HG02678 (cell line): ENCODE measurements around the gene DMRT1.

Experiments
- ATAC-seq: cut with Tn5 transposase; IDR thresholded peaks from one replicate; pipeline ENCODE4 v1.9.1; 2021; ENCODE audit warnings: mild to moderate bottlenecking, moderate library complexity; ENCODE audit not compliant: unreplicated experiment

Gene DMRT1

DNA sequence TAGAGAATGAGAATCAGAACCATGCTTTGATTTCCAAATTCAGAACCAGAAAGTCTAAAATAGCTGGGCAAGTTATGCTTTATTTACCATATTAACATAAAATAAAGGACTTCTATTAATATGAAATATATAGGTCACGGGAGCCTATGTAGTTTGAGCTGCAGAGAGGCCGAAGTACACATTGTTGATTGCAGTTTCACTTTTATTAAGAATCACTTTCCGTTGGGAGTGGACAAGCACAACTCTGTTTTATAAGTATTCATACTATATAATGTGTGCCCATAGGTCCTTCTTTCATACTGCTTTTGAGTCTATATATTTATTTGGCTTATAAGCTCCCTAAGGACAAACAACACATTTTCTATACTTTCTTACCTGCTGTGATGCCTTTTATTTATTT is 76.2 kb downstream of the DMRT1 start:
- no peak for ATAC-seq

DNA sequence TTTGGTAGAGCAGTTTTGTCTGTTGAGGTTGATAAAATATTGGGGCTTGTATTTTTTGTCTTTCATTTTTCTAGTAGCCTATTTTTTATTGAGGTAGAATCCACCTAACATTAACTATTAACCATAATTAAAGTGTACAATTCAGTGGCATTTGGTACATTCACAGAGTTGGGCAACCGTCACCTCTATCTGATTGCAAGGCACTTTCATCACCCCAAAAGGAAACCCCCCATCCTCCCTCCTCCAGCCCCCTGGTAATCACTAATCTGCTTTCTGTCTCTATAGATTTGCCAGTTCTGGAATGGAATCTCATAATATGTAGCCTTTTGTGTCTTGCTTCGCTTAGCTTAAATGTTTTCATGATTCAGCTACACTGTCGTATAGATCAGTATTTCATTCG is 79.4 kb downstream of the DMRT1 start:
- ATAC-seq, result no peak

DNA sequence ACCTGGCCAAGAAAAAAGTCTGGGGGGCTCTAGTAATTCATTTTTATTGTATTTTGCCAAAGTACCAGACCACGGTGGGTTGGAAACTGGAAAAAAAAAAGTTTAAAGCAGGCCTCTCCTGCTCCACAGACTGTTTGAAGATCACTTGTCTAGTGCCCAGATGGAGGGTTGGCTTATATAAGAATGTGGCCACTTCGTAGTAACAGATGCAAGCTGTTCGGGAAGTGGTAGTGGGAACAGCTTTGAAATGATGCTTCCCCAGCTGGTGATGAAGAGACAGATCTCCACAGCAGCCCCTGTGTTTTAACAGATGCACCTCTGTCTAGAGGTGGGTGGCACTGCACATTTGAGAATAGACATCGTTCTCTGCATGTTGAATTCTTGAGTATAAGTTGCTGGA is 80.7 kb downstream of the DMRT1 start:
- ATAC-seq, result no peak

DNA sequence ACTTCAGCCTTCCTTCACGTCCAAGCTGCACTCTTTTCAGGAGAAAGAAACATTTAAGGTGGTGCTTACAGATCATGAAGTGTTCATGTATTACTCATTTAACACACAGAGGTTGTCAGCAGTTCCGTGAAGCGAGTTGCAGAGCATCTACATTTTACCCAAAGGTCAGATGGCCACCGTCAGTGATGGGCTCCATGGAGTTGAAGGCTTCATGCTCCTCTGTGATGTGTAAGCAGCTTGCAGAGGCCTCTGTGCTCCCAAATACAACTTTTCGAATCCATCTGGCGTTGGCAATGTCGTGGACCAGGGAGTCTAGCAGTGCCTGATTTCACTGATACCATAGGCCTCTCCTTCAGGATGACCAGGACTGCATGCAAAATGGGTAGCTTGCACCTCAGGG is 81.2 kb downstream of the DMRT1 start:
- no peak for ATAC-seq

DNA sequence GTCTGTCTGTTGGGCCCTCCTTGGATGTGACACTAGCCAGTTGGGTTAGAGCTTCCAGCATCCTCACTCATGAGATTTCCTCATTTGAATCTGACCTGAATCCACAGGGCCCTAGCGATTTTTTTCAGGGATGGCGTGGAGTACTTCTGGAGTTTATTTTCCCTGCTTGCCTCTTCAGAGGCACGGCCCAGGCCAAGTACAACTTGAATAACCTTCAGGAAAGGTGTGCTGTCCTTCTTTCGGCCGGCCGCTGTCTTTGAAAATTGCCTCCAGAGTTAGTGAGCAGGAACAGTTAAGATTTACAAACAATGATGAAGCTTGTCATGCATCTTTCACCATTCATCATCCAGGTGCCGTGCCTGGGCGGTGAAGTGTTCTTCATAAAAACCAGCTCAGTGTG is 85.5 kb downstream of the DMRT1 start:
- ATAC-seq, result no peak

DNA sequence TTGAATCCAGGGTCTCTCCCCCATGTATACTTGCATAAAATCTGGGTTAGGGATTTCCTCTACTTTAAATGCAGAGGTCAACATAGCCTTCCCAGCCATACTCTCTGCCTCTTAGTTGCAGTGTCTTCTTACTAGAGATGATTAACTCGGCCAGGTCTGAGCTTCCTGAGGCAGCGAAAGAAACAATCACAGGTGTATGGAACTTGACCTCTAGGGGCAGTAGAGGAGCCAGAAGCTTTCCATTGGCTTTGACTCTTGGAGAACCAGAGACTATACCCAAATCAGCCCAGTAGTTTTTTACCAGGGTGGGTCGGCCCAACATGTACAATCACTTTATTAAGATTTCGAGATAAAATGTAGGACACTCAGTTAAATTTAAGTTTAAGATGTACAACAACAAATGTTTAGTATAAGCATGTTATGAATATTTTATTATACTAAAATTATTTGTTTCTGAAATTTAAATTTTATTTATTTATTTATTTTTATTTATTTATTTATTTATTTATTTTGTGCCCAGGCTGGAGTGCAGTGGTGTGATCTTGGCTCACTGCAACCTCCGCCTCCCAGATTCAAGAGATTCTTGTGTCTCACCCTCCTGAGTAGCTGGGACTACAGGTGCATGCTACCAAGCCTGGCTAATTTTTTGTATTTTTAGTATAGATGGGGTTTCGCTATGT is 87.0 kb downstream of the DMRT1 start:
- ATAC-seq, result peak; percentile 62

DNA sequence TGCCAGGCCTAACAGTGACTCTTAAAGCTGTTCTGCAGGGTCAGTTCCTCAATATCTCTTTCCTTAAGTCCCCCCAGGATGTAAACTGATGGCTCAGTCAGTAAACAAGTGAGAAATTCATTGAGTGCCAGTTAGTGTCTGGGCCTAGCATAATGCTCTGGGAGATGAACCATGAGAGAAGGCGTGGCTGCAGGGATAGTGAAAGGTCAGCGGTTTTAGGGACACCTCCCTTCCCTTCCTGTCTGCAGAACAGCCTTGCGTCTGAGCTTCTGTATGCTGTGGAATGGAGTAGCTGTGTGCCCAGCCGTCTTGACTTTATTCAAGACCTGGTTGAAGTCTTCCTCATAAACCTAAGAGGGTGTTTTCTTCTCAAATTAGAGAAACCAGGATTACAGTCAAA is 88.2 kb downstream of the DMRT1 start:
- no peak for ATAC-seq

DNA sequence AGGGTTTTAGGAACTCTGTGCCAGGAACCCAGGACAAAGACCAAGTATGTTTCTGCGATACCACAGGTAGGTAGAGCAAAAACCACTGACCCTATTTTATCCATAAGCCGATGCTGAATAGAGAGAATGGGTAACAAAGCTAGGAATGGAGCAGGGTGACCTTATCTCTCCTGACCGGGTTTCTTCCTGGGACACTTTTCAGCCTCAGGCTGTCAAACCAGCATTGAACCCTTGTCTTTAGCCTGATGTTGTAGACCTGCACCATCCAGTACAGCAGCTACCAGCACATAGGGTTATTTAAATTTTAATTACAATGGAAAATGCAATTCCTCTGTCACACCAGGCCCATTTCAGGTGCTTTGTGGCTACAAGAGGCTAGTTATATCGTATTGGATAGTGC is 91.9 kb downstream of the DMRT1 start:
- no peak for ATAC-seq

DNA sequence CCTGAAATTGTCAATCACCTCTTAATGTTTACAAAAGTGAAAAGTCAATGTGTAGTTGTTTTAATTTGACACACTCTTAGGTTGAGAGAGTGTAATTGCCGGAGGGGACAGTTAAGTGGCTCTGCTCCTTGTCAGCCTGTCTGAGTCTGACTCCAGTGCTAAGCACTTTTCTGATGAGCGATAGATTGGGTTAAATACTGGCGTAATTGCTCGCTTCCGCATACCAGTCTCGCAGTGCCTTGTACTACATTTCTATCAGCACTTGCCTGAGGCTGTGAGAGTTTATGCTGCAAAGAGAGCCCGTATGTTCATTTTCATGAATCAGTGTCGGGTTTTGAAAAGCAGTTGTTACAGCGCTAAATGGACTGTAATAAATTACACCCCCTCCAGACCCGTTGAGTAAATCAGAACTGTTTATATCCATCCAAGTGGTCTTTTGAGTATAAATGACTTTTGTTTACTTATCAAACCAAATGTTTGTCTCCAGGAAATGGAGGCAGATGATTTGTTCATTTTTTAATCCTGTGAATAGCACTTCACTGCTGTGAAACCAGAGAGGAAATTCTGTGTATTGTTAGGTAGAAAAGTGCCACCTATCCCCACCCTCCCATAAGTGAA is 94.0 kb downstream of the DMRT1 start:
- ATAC-seq, result no peak

DNA sequence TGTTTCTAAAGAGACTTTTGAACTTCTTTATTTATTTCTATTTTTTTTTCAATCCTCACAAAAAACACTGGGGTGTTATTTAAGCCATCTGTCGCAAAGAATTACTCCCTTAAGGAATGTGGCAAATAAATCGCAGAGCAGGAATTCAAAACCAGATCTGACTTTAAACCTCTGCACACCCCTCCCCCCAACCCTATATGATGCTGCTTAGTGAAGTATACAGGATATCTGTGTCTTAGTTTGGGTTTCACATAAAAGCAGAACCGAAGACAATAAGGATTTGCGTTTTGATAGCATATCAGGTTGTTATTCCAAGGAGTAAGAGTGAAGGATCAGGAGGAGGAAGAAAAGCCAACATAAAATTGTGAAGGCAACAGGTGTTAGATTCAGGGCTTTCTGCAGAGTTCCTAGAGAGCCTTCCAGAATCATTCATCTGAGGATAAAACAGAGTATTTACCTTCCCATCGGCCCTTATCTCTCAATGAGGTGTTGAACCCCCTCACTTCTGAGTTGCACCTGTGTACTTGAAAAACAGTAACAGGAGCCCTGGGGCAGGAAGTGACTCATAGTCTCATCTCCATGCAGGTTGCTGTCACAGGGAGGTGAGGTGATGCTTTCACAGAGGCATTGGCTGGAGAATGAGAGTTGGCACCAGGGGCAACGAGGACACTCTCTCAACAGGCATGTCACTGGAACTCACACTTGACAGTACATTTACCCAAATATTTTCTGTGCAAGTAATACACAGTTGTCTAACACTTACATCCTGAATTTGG is 101.5 kb downstream of the DMRT1 start:
- no peak for ATAC-seq

DNA sequence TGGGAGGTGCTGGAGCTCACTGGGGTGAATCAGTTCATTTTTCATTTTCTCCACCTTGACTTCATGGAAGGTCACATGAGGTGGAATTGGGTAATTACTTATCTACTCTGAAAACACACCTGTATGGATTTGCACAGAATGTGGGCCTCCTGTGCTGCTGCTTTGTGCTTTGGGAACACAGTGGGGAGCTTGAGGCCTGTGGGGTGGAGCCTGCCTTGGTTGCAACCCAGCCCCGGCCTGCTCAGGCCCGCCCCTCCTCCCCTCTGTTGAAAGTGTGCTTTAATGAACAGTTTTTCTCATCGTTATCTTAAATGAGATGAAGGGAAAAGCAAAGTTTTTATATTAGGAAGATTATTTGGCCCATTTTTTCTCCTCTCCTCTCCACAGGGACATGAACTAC is 106.5 kb downstream of the DMRT1 start:
- no peak for ATAC-seq

DNA sequence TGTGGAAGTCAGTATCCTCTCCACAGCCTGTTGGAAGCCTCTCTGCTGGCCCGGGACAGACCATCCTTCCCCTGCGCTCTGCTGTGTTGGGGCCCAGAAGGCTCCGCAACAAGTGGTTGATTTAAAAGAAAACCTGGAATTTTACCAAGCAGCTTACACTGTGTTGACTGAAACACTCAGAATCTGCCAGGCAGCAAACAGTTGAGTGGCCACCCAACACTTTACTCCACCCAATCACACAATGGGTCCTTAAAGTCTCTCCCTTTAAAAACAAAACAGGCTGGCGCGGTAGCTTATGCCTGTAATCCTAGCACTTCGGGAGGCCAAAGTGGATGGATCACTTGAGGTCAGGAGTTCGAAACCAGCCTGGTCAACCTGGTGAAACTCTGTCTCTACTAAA is 107.0 kb downstream of the DMRT1 start:
- ATAC-seq, result no peak

DNA sequence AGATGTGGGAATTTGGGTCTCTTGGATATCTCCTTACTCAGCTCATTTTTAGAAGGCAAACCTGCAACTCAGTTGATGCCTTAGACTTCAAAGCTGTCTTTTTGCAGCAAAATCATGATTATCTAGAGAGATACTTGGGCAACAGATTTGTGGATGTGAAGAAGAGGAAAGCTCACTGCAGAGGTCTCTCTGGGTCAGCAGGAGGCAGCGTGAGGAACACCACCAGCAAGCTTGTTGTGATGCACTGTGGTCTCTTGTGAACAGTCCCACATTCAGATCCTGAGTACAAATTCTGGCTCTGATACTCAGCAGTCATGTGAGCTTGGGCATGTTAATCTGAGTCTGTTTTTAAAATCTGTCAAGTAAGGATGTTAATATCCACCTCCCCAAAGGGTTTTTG is 108.6 kb downstream of the DMRT1 start:
- ATAC-seq, result no peak

DNA sequence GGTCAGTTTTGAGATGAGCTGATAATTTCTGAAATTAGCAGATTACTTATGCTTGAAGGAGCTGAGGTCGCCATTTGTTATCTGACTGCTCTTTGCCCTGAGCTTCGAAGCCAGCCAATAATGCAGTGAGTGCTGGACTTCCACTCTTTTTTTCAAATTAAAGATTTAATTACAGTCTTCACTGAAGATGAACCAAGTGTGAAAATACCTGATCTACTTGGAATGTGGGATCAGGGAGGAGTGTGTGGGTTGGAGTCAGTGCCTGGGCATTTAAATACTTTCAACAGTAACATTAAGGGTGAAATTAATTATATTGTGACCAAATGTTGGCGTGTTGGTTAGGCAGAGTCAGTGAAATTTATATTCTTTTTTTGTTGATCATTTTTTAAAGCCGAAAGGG is 111.0 kb downstream of the DMRT1 start:
- no peak for ATAC-seq

DNA sequence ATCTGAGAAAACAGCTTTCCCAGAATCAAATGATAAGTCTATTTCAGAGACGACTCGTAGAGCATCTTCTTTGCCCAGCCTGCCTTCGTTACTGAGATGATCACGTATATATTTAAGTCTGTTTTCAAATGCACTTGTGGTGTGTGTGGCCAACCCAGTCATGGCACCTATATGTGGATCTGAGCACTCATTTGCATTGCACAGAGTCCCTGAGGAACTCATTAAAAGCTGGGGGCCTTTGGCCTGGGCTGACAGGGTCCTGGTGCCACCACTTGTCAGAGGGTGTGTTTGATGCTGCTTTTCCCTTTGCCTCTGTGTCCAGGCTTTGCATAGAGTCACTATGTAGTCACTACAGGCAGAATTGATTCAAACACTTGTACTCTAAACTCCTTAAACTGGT is 117.6 kb downstream of the DMRT1 start:
- ATAC-seq, result no peak

DNA sequence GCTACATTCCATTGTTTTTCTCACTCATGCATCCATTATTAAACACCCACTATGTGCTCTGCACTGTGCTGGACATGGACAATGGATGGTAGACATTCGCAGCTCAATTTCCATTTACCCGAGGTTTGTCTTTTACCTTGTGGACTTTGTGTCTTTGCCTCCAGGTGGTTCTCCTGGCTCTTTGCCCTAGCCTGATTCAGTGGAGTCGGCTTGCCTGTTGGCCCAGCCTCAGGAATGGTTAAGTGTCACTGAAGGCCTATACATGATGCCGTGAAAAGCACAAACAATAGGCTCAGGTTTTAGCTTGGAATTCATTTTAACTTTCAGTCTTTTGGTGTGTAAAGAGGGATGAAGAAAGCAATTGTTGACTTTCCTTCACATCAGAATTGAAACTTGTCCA is 118.4 kb downstream of the DMRT1 start:
- no peak for ATAC-seq

DNA sequence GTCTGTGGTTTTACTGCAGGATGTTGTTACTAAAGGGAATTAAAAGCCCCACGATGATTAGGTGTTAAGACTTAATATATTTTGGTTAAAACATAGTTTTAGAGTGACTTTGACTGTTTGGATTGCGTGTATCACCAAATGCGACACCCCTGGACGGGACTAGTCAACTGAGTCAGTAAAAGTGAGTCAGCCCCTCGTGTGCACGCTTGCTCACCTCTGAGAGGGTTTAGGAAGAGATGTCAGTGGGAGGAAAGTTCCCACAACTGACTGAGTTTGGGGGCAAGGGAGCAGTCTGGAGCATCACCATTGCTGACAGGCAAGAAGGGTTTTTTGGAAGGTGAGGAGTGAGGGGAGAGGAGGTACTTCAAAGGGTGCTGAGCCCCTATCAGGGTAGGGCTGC is 120.5 kb downstream of the DMRT1 start:
- no peak for ATAC-seq

DNA sequence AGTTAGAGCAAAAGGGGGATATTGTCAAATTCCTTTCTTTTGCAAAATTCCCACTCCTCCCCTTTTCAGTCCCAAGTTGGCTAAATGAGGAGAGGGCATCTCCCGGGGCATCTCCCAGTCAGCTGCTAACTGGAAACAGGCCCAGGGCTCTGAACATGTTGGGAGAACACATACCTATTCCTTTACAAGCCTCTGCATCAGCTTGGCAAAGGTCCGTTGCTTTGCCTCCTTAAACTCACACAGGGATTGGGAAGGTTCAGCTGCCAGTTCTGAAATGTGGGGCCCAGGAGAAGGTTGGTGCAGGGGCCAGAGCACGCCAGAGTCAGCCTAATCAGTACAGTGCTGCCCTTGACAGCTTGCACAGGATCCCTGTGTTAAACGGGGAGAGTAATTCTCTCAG is 124.0 kb downstream of the DMRT1 start:
- no peak for ATAC-seq

DNA sequence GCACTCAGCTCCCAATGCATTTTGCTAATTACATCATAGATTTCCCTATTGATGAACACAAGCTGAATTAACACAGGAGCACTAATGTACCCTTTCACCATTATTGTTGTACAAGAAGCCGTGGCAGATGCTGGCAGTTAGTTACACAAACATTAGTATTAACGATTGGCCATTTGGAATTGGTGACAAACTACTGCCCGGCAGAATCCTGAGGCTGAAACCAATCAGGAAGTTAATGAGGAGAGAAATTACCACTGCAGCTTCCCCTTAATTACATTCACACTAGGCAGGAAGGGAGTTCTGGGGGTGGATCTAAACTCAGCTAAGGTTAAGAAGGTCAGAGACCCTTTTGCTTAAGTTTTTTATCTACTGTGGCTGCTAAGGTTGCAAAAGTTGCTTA is 125.4 kb downstream of the DMRT1 start:
- ATAC-seq, result no peak

DNA sequence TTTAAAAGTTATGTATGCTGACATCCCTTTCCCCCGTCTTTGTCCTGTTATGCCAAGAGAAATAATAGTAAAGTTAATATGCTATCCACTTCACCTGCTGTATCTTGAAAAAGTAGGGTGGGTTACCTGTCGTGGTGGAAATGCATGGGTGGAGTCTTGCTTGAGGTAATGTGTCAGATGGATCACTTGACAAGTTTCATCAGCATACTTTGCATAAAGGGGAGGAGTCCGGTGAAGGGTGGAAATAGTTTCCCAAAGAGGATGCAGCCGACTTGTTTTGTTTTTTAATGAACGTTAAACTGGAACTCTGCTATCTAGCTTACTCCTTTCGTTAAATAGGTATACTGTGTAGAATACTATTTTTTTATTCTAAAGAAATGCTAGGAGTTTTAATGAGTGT is 125.9 kb downstream of the DMRT1 start:
- ATAC-seq, result no peak

DNA sequence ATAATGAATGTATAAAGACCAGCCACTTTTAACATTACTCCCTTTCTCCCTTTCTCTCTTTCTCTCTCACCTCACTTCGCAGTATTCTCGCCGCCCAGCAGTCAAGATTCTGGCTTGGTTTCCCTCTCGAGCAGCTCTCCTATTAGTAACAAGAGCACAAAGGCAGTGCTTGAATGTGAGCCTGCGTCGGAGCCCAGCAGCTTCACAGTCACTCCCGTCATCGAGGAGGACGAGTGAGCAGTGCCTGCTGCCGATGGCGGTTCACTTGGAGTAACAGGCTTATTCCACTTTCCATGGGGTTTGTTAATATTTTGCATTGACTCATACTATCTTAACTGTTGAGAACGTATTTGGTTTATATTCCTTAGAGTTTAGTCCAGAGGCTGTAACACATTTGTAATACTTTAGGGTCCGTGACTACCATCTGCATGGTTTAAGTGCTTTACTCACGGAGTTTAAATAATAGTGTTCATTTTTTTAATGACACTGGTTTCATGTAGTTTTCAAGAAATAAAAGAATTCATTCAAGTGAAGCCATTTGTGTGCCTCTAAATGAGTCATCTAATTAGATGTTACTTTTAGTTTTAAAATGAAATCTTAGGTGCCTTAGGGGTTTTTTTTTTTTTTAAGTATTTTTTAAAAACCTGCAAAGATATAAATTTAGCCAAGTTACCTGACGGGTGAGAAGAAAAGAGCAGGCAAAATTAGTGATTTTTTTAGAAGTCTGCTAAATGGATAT is 126.6 kb downstream of the DMRT1 start:
- no peak for ATAC-seq
